ENCODE data around the gene TBC1D1.

The TBC1D1 gene

GRCh38 chr4:38154681-38155588 is 264.1 kb downstream of the TBC1D1 start:
- peak; percentile 15 to 29 for DNase-seq

GRCh38 chr4:38155589-38156294 is 264.9 kb downstream of the TBC1D1 start:
- no peak for DNase-seq

GRCh38 chr4:38157592-38157991 is 266.7 kb downstream of the TBC1D1 start:
- DNase-seq, result no peak

GRCh38 chr4:38160487-38161207 is 269.8 kb downstream of the TBC1D1 start:
- DNase-seq, result peak; percentile 66 to 72

- DNase-seq, result no peak
Measured at GRCh38 chr4:38161208-38162113, 270.6 kb downstream of the TBC1D1 start.

- no peak for DNase-seq
Measured at GRCh38 chr4:38162240-38162784, 271.4 kb downstream of the TBC1D1 start.

- DNase-seq, result no peak
Measured at GRCh38 chr4:38163216-38164006, 272.5 kb downstream of the TBC1D1 start.

- DNase-seq, result no peak
Measured at GRCh38 chr4:38164346-38164745, 273.5 kb downstream of the TBC1D1 start.

GRCh38 chr4:38166082-38166481 is 275.2 kb downstream of the TBC1D1 start:
- DNase-seq, result peak; percentile 95 to 97

GRCh38 chr4:38166768-38167167 is 275.9 kb downstream of the TBC1D1 start:
- DNase-seq, result no peak

- DNase-seq, result no peak
Measured at GRCh38 chr4:38167973-38168372, 277.1 kb downstream of the TBC1D1 start.

GRCh38 chr4:38169524-38169923 is 278.6 kb downstream of the TBC1D1 start:
- no peak for DNase-seq

- DNase-seq, result no peak
Measured at GRCh38 chr4:38170338-38171169, 279.7 kb downstream of the TBC1D1 start.

- DNase-seq, result no peak
Measured at GRCh38 chr4:38172078-38172477, 281.2 kb downstream of the TBC1D1 start.

GRCh38 chr4:38173935-38174518 is 283.1 kb downstream of the TBC1D1 start:
- DNase-seq, result no peak

GRCh38 chr4:38174801-38175200 is 283.9 kb downstream of the TBC1D1 start:
- DNase-seq, result no peak

- no peak for DNase-seq
Measured at GRCh38 chr4:38176165-38176564, 285.3 kb downstream of the TBC1D1 start.

- peak in 1 of 2 experiments; percentile 14 for DNase-seq
Measured at GRCh38 chr4:38177035-38177546, 286.2 kb downstream of the TBC1D1 start.

GRCh38 chr4:38177641-38178391 is 286.9 kb downstream of the TBC1D1 start:
- DNase-seq, result no peak
